ENCODE results near the gene PARP1.
"Not testable (repeated sequence)": the region's sequence is repeated elsewhere in the genome, so short reads cannot be mapped to it uniquely, and the experiment has no call there.

Gene PARP1

GRCh38 chr1:226428791-226429461 lies 21.0 kb upstream of the PARP1 start:
- DNase-seq (ENCODE audit: low read depth), result no peak

DNA sequence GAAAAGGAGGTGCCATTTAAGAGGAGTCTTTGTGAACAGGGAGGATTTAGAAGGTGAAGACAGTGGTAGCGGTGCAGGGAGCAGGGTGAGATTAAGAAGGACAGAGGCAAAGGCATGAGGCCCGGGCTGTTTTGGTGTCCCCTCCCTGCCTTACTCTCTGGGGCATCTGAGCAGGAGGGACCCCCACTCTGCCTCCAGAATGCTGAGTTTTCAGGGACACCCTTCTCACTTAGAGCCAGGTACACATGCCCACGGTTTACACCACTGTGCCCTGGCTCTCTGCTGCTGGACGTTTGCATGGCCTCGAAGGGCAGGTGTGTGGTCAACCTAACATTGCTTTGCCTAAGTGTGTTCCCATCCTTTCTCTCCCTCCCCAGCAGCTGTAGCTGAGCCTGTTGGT lies 20.5 kb upstream of the PARP1 start:
- DNase-seq (ENCODE audit: low read depth), result no peak

DNA sequence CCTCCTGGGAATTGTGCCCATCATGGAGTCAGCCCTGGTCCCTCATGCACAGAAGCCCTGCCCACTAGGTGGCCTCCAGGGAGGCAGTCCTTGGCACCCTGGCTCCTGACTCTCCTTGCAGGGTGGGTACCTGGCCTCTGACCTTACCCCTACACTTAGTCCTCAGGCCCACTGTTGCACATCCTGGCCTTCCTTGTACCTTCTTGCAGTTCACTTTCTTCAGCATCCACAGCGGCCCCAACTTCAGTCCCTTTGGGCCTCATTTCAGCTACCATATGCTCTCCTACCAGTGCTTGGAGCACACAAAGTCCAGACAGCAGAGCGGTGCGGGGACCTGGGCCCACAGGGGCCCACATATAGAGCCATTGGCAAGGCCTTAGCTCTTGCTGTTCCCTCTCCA lies 19.2 kb upstream of the PARP1 start:
- DNase-seq (ENCODE audit: low read depth), result no peak

- DNase-seq (ENCODE audit: low read depth), result not testable (repeated sequence)
Observed at GRCh38 chr1:226426395-226426794, 18.5 kb upstream of the PARP1 start.

DNA sequence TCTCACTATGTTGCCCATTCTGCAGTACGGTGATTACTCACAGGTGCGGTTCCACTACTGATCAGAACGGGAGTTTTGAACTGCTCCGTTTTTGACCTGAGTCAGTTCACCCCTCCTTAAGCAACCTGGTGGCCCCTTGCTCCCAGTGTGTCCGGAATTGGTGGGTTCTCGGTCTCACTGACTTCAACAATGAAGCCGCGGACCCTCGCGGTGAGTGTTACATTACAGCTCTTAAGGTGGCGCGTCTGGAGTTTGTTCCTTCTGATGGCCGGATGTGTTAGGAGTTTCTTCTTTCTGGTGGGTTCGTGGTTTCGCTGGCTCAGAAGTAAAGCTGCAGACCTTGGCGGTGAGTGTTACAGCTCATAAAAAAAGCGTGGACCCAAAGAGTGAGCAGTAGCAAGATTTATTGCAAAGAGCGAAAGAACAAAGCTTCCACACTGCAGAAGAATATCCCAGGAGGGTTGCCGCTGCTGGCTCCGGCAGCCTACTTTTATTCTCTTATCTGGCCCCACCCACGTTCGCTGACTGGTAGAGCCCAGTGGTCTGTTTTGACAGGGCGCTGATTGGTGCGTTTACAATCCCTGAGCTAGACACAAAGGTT lies 17.6 kb upstream of the PARP1 start:
- DNase-seq (ENCODE audit: low read depth), result peak; percentile 4

DNA sequence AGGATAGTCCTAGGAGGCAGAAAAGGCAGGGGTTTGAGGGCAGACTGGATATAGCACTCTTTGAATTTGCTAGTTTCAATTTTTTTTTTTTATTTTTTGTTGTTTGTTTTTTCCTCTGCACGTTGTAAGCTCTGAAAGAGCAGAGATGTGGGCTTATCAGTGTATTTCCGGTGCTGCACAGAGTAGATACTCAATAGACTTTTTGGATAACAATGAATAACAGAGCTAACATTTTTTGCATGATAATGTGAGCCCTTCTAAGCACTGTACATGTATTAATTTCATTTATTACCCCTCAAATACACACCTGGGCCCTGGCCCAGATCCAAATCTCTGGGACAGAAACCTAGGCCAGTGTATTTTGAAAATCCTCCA lies 17.1 kb upstream of the PARP1 start:
- DNase-seq (ENCODE audit: low read depth), result no peak

DNA sequence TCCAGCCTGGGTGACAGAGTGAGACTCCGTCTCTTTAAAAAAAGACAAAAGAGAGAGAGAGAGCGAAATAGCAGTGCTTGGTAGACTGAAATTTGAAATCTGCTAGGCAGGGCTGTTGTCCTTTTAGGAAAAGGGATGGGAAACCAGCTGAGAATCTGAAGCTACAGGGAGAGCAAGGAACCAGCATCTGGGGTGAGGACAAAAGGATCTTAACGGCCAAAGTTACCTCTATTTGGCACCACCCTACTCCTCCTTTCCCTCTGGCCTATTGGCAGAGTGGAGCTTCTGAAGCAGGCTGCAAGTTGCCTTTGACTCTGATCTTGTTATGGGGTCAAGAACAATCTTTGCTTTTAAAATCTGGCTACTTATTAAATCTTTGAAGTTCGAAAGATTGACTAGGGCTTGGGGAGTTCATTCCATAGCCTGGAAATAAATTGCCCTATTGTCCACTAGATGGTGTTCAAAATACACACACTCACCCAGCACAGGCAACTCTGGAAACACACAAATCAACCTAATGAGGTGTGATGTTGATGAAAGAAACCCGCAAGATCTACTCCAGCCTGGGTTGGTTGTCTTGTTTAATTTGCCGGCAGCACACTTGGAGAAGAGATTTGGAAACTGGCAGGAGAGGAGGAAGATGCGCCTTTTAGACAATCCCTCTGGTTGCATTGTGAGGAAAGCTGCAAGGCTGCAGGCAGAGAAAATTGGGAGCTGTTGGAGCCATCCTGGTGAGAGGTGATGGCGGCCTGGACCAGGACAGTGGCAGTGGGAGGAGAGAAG lies 16.5 kb upstream of the PARP1 start:
- DNase-seq (ENCODE audit: low read depth), result no peak

GRCh38 chr1:226422478-226422877 lies 14.6 kb upstream of the PARP1 start:
- DNase-seq (ENCODE audit: low read depth), result no peak

GRCh38 chr1:226420897-226421296 lies 13.0 kb upstream of the PARP1 start:
- DNase-seq (ENCODE audit: low read depth), result no peak

DNA sequence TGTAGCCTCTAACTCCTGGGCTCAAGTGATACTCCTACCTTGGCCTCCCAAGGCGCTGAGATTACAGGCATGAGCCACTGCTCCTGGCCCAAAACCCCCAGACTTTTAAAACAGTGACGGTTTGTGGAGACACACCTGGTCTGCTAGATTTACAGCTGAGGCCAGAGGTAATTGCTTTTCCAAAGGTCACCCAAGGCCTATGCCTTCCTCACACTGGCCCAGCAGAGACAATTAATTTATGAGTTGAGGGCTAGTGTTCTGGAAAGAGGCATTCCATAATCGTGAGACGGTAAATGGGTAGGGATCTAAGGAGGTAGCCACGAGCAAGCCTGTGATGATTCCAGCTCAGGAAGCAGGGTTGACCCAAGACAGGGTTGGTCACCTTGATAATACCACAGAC lies 12.4 kb upstream of the PARP1 start:
- DNase-seq (ENCODE audit: low read depth), result no peak

- no peak for DNase-seq (ENCODE audit: low read depth)
Observed at GRCh38 chr1:226419284-226420029, 11.6 kb upstream of the PARP1 start.

GRCh38 chr1:226417830-226418546 lies 10.1 kb upstream of the PARP1 start:
- no peak for DNase-seq (ENCODE audit: low read depth)

GRCh38 chr1:226417350-226417749 lies 9.5 kb upstream of the PARP1 start:
- no peak for DNase-seq (ENCODE audit: low read depth)

DNA sequence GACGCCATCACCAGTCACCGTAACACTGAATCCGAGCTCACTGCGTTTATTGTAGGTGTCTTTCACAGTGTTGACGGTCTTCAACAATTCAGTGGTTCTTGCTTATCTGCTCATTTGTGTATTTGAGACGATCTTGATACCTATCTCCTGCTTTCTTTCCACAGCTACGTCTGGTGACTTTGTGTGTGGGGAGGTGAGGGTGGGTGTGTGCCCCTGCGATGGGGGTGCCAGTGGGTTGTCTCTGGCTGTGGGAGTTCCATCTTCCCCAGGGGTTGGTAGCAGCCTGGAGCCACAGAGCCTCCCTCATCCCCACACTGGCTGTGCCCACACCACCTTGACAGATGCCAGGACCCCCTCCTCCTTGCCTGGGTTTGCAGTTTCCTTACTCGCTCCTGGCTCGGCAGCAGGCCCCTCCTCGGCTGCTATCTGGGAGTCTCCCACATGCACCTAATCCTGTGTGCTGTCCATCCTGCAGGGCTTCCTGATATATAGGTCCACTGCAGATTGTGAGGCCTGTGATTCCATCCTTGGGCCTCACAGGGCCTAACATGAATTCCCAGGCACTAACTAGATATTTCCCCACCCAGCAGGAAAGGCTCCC lies 6.3 kb upstream of the PARP1 start:
- no peak for DNase-seq (ENCODE audit: low read depth)

DNA sequence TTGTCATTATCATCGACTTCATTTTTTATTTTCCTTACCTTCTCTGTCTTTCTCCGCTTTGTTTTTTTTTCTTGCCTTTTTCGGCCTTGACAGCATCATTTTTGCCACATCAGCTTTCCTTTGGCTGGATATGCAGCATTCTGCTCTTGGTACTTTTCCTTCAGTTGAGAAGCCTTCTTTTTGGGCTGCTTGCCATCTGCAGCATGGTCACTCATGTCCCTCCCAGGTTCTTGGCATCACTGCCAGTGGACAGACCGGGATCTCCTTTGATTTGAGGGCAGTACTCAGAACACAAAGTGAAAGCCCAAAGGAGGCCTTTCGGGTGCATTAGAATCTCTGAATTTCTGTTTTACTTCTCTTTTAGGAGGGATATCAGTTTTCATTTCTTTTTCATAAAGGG lies 3.7 kb upstream of the PARP1 start:
- DNase-seq (ENCODE audit: low read depth), result no peak

GRCh38 chr1:226410958-226411357 lies 3.1 kb upstream of the PARP1 start:
- DNase-seq (ENCODE audit: low read depth), result no peak

DNA sequence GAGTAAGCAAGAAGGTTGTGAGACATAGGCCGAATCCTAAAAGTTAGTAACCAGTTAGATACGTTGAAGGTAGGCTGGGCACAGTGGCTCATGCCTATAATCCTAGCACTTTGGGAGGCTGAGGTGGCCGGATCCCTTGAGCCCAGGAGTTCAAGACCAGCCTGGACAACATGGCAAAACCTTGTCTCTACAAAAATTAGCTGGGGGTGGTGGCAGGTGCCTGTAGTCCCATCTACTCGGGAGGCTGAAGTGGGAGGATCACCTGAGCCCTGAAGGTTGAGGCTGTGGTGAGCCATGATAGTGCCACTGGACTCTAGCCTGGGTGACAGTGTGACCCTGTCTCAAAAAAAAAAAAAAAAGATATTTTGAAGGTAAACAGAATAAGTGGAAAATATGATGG lies 1.5 kb upstream of the PARP1 start:
- DNase-seq (ENCODE audit: low read depth), result no peak

DNA sequence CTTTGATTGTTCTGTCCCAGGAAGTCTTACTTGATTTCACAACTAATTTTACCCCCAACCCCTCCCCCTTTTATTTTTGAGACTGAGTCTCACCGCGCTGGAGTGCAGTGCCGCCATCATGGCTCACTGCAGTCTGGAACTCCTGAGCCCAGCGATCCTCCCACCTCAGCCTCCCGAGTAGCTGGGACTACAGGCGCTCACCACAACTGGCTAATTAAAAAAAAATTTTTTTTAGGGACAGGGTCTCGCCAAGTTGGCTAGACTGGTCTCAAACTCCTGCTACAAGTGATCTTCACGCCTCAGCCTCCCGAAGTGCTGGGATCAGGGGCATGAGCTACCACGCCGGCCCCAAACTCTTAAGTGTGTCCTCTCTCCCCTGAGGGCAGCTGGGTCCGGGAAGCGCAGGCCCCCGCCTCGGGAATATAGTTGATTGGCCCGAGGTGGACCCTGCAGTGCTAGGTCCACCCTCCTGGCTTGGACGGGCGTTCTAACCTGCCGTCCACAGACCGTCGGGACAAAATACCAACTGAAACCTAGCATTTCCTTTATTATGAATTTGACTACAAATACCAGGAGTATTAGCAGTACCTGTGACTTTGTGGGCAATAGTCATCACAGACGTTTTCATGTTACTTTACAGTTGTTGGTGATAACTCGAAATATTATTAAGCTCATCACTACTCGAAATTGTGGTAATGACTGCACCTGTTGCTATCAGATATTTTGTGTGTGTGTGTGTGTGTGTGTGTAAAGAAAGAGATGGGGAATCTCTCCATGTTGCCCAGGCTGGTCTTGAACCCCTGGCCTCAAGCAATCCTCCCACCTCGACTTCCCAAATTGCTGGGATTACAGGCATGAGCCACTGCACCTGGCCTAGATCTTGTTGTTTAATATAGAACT lies 642 bp upstream of the PARP1 start:
- DNase-seq (ENCODE audit: low read depth), result no peak

DNA sequence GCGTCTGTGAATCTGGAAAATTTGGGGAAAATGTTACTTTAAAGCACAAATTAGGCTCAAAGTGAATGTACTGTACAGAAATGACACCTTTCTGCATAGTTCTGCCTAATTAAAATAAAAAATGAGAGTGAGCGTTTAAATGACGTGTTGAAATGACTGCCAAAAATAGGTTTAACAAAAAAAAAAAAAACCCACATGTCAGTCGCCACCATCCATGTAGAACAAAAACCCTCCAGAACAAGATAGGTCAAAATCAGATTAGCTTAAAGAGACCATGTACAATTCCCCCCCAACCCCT lies 745 bp downstream of the PARP1 start:
- DNase-seq (ENCODE audit: low read depth), result no peak

DNA sequence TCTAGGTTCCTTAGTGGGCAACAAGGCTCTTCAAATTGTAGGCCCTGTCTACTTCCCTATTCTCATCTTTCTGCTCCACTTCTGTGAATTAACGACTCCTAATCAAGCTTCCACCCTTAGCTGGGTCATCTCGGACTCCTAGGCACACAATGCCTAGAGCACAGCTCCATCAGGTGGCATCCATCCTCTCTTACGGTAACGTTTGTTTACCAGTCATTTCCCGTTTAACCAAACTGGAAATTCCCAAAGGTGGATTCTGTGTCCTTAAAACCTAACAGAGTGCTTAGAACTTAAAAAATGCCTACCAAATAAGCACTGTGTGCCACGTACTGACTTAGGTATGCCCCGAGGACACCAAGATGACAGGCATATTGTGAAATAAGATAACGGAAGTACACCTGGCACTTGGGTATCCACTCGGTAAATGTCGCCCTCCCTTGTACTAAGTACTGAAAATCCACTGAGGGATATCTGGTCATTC lies 1.5 kb downstream of the PARP1 start:
- DNase-seq (ENCODE audit: low read depth), result no peak

Measured in stimulated activated CD4-positive, alpha-beta T cell treated with anti-CD3 and anti-CD28 coated beads, Interleukin-2, amount 100 ng/mL, for 4 hours (primary cell).